Dedifferentiated amniotic fluid mesenchymal stem cell (primary cell): ENCODE results near the gene PER1.
A peak's percentile ranks its signal among the peaks of the same experiment; 100 is the strongest.

Experiments used
- DNase-seq: peaks from one replicate; pipeline ENCODE4 v3.0.0-alpha.2; 2016; ENCODE audit errors: extremely low spot score

PER1 gene

GRCh38 chr17:8141741-8142140 is 10.5 kb downstream of the PER1 start:
- DNase-seq = no peak

GRCh38 chr17:8141045-8141444 is 11.2 kb downstream of the PER1 start:
- DNase-seq = no peak

- DNase-seq = no peak
Measured at GRCh38 chr17:8140065-8141029, 11.9 kb downstream of the PER1 start.

GRCh38 chr17:8138672-8139371 is 13.4 kb downstream of the PER1 start:
- DNase-seq = peak; percentile 99

- no peak for DNase-seq
Measured at GRCh38 chr17:8138374-8138671, 13.9 kb downstream of the PER1 start.

GRCh38 chr17:8137645-8138373 is 14.4 kb downstream of the PER1 start:
- DNase-seq = no peak

GRCh38 chr17:8133941-8134340 is 18.3 kb downstream of the PER1 start:
- no peak for DNase-seq

GRCh38 chr17:8133399-8133798 is 18.8 kb downstream of the PER1 start:
- DNase-seq = no peak

- DNase-seq = no peak
Measured at GRCh38 chr17:8131844-8132441, 20.3 kb downstream of the PER1 start.

- DNase-seq = no peak
Measured at GRCh38 chr17:8128125-8128784, 23.9 kb downstream of the PER1 start.

GRCh38 chr17:8126491-8127066 is 25.6 kb downstream of the PER1 start:
- DNase-seq = no peak

GRCh38 chr17:8125947-8126490 is 26.2 kb downstream of the PER1 start:
- DNase-seq = no peak

GRCh38 chr17:8125154-8125946 is 26.9 kb downstream of the PER1 start:
- peak; percentile 73 for DNase-seq

GRCh38 chr17:8124350-8125153 is 27.7 kb downstream of the PER1 start:
- DNase-seq = no peak

GRCh38 chr17:8123695-8124349 is 28.4 kb downstream of the PER1 start, which contains the start of gene HES7:
HES7 (minus strand) TSS chr17:8124106; CDS start chr17:8124084, 22 bp downstream.
- no peak for DNase-seq

GRCh38 chr17:8122924-8123694 is 29.1 kb downstream of the PER1 start:
- DNase-seq = no peak

GRCh38 chr17:8122422-8122923 is 29.7 kb downstream of the PER1 start:
- DNase-seq = peak; percentile 49
